ENCODE measurements around the gene CEP192.

Gene CEP192

GRCh38 chr18:12968115-12968514, 23.0 kb upstream of the CEP192 start:
- POLR2A ChIA-PET: no interaction called here
- Histone ChIP-seq H3K4me3 (ENCODE audit: low read depth, low read length) (no peak overlapping the region), H3K27ac (ENCODE audit: extremely low read depth, low read depth, low read length) (no peak overlapping the region), H3K4me1 (ENCODE audit: control insufficient read depth, insufficient read depth, low read length) (no peaks in the 10 kb centered on the region), H3K36me3 (ENCODE audit: control insufficient read depth in 2 of 2, insufficient read depth in 1 of 2, low read length in 2 of 2) (peaks cover 60 to 70% of the 10 kb centered on the region in 2 experiments), H3K9me3 (ENCODE audit: control insufficient read depth, insufficient read depth, low read depth, low read length) (no peaks in the 10 kb centered on the region)
- CTCF ChIA-PET: interaction anchor here (0.6 kb wide), 1 partner anchor 18 kb away, joined by 3 read pairs; no protein-coding TSS in a partner anchor
- TF ChIP-seq ZBTB8A (tag by site-specific recombination; IDR thresholded peaks at IDR 0.05) (no peak), INSM2 (tag by site-specific recombination; IDR thresholded peaks at IDR 0.05) (no peak), SETDB1 (IDR thresholded peaks at IDR 0.05; ENCODE audit: insufficient read length, low read length) (no peak), PRDM6 (tag by site-specific recombination; IDR thresholded peaks at IDR 0.05) (no peak), ZFP3 (tag by site-specific recombination; IDR thresholded peaks at IDR 0.05; ENCODE audit: low read depth) (no peak), ZNF223 (tag by site-specific recombination; IDR thresholded peaks at IDR 0.05) (no peak), YY2 (tag by site-specific recombination; IDR thresholded peaks at IDR 0.05) (no peak), BCL6B (tag by site-specific recombination; IDR thresholded peaks at IDR 0.05) (no peak), ZNF544 (tag by site-specific recombination; IDR thresholded peaks at IDR 0.05) (no peak), ZNF585B (tag by site-specific recombination; IDR thresholded peaks at IDR 0.05) (no peak), ZNF266 (tag by site-specific recombination; IDR thresholded peaks at IDR 0.05; ENCODE audit: low read depth) (no peak), ZNF510 (tag by site-specific recombination; IDR thresholded peaks at IDR 0.05; ENCODE audit: insufficient replicate concordance) (no peak), ZBTB48 (tag by site-specific recombination; IDR thresholded peaks at IDR 0.05) (no peak), OSR2 (tag by site-specific recombination; IDR thresholded peaks at IDR 0.05) (no peak)

GRCh38 chr18:12968619-12969018, 22.5 kb upstream of the CEP192 start:
- ChIA-PET CTCF (interaction anchor here (0.6 kb wide), 1 partner anchor 676 kb away, joined by 5 read pairs; no protein-coding TSS in a partner anchor), POLR2A (no interaction called here)
- peaks cover 57 to 69% of the 10 kb centered on the region in 2 experiments for H3K36me3 ChIP-seq (ENCODE audit: control insufficient read depth in 2 of 2, insufficient read depth in 1 of 2, low read length in 2 of 2)
- no peaks in the 10 kb centered on the region for H3K4me1 ChIP-seq (ENCODE audit: control insufficient read depth, insufficient read depth, low read length)
- no peak overlapping the region for H3K27ac ChIP-seq (ENCODE audit: extremely low read depth, low read depth, low read length)
- H3K9me3 ChIP-seq (ENCODE audit: control insufficient read depth, insufficient read depth, low read depth, low read length): no peaks in the 10 kb centered on the region
- H3K4me3 ChIP-seq (ENCODE audit: low read depth, low read length): no peak overlapping the region
- TF ChIP-seq OVOL3 (tag by site-specific recombination; IDR thresholded peaks at IDR 0.05) (no peak), ZNF473 (tag by site-specific recombination; IDR thresholded peaks at IDR 0.05) (no peak), ZFP37 (tag by site-specific recombination; IDR thresholded peaks at IDR 0.05) (no peak), ZEB2 (tag by site-specific recombination; IDR thresholded peaks at IDR 0.05) (no peak)
